NB4 (cell line): ENCODE data around the gene SLK.

Source experiments
- CTCF ChIP-seq: IDR thresholded peaks from one replicate; pipeline ENCODE4 v1.5.1; 2012; ENCODE audit warnings: low read depth, low read length
- MAX ChIP-seq: IDR thresholded peaks from 2 replicates; pipeline ENCODE4 v1.6.1; 2011; ENCODE audit warnings: low read depth, low read length
- MYC ChIP-seq: IDR thresholded peaks from 2 replicates; pipeline ENCODE4 v1.6.1; 2011; ENCODE audit warnings: low read depth, low read length
- POLR2A ChIP-seq: IDR thresholded peaks from 2 replicates; pipeline ENCODE4 v1.6.1; 2011; ENCODE audit warnings: mild to moderate bottlenecking; ENCODE audit not compliant: insufficient read length; ENCODE audit errors: extremely low read depth

- TF ChIP-seq CTCF (no peak), POLR2A (no peak), MAX (no peak), MYC (no peak)
These were observed 100.0 kb downstream of the SLK start for GRCh38 chr10:104066945-104067344.
